ENCODE data around the gene KLK13.

KLK13 gene

GRCh38 chr19:51083181-51083580 is 18.3 kb upstream of the KLK13 start:
- Histone ChIP-seq H3K4me3 (ENCODE audit: low read depth in 1 of 2, low read length in 2 of 2) (no peak overlapping the region), H3K36me3 (ENCODE audit: insufficient read depth, low read length) (no peaks in the 10 kb centered on the region), H3K9me3 (ENCODE audit: insufficient read depth, low read length, severe bottlenecking) (no peaks in the 10 kb centered on the region), H3K4me1 (ENCODE audit: insufficient read depth, low read length) (no peaks in the 10 kb centered on the region), H3K27me3 (ENCODE audit: insufficient read depth, low read length, poor library complexity) (no peaks in the 10 kb centered on the region), H3K9ac (ENCODE audit: low read depth, low read length) (no peak overlapping the region), H2AFZ (ENCODE audit: low read depth, low read length) (no peak overlapping the region), H3K27ac (ENCODE audit: low read length) (no peak overlapping the region), H3K4me2 (ENCODE audit: insufficient read depth, low read length) (no peak overlapping the region), H4K20me1 (ENCODE audit: insufficient read depth, low read length) (no peaks in the 10 kb centered on the region), H3K79me2 (ENCODE audit: insufficient read depth, low read length) (no peaks in the 10 kb centered on the region)
- TF ChIP-seq CTCF (IDR thresholded peaks at IDR 0.05; ENCODE audit: borderline replicate concordance, extremely low read depth, low read length, poor library complexity, severe bottlenecking) (no peak), EZH2 (IDR thresholded peaks at IDR 0.05; ENCODE audit: borderline replicate concordance, low read depth, low read length, severe bottlenecking) (no peak)
- no peak for DNase-seq
- ATAC-seq (ENCODE audit: insufficient read depth, low read depth), result no peak

- Histone ChIP-seq H3K36me3 (ENCODE audit: insufficient read depth, low read length) (no peaks in the 10 kb centered on the region), H2AFZ (ENCODE audit: low read depth, low read length) (no peak within 1 kb of the TSS), H3K27me3 (ENCODE audit: insufficient read depth, low read length, poor library complexity) (no peaks in the 10 kb centered on the region), H3K9ac (ENCODE audit: low read depth, low read length) (no peak within 1 kb of the TSS), H3K4me3 (ENCODE audit: low read depth in 1 of 2, low read length in 2 of 2) (no peak within 1 kb of the TSS), H3K27ac (ENCODE audit: low read length) (no peak within 1 kb of the TSS), H3K79me2 (ENCODE audit: insufficient read depth, low read length) (no peaks in the 10 kb centered on the region), H4K20me1 (ENCODE audit: insufficient read depth, low read length) (no peaks in the 10 kb centered on the region), H3K9me3 (ENCODE audit: insufficient read depth, low read length, severe bottlenecking) (no peaks in the 10 kb centered on the region), H3K4me1 (ENCODE audit: insufficient read depth, low read length) (no peaks in the 10 kb centered on the region), H3K4me2 (ENCODE audit: insufficient read depth, low read length) (no peak within 1 kb of the TSS)
- DNase-seq (no peak), ATAC-seq (ENCODE audit: insufficient read depth, low read depth) (no peak)
- no peak for TF ChIP-seq CTCF (IDR thresholded peaks at IDR 0.05; ENCODE audit: borderline replicate concordance, extremely low read depth, low read length, poor library complexity, severe bottlenecking)
- no peak for TF ChIP-seq EZH2 (IDR thresholded peaks at IDR 0.05; ENCODE audit: borderline replicate concordance, low read depth, low read length, severe bottlenecking)
Observed at GRCh38 chr19:51082611-51083010, 17.7 kb upstream of the KLK13 start, which contains the start of gene KLK14. Gene KLK14, minus strand, starts transcription at chr19:51082887. Its CDS starts 273 bp downstream, at chr19:51082614.

GRCh38 chr19:51081476-51081875 is 16.6 kb upstream of the KLK13 start:
- Histone ChIP-seq H3K4me1 (ENCODE audit: insufficient read depth, low read length) (no peaks in the 10 kb centered on the region), H3K4me3 (ENCODE audit: low read depth in 1 of 2, low read length in 2 of 2) (no peak overlapping the region), H3K9me3 (ENCODE audit: insufficient read depth, low read length, severe bottlenecking) (no peaks in the 10 kb centered on the region), H3K4me2 (ENCODE audit: insufficient read depth, low read length) (no peak overlapping the region), H3K27ac (ENCODE audit: low read length) (no peak overlapping the region), H2AFZ (ENCODE audit: low read depth, low read length) (no peak overlapping the region), H3K27me3 (ENCODE audit: insufficient read depth, low read length, poor library complexity) (no peaks in the 10 kb centered on the region), H3K36me3 (ENCODE audit: insufficient read depth, low read length) (no peaks in the 10 kb centered on the region), H4K20me1 (ENCODE audit: insufficient read depth, low read length) (no peaks in the 10 kb centered on the region), H3K9ac (ENCODE audit: low read depth, low read length) (no peak overlapping the region), H3K79me2 (ENCODE audit: insufficient read depth, low read length) (no peaks in the 10 kb centered on the region)
- no peak for DNase-seq
- ATAC-seq (ENCODE audit: insufficient read depth, low read depth), result no peak
- TF ChIP-seq CTCF (IDR thresholded peaks at IDR 0.05; ENCODE audit: borderline replicate concordance, extremely low read depth, low read length, poor library complexity, severe bottlenecking), result no peak
